Activated CD8-positive, alpha-beta T cell treated with anti-CD3 and anti-CD28 coated beads for 36 hours (primary cell): Measurements from ENCODE around the gene NECTIN1. TPM values are rescaled to one million over a fixed set of nuclear protein-coding genes. Genes with fewer than 3 reads are reported as not detected.
A peak's percentile ranks its signal among the peaks of the same experiment; 100 is the strongest.

ENCODE experiments used
- ATAC-seq: fragments of 200-7000 bp; cut with Tn5 transposase; one replicate; pipeline ENCODE4 v1.10.0; 2021; ENCODE audit warnings: mild to moderate bottlenecking, moderate library complexity
- CTCF ChIA-PET: fragments of 350-600 bp; sonication (Branson Sonifier 250); formaldehyde crosslinking; loops from one replicate; lab custom pipeline; 2021; ENCODE audit warnings: antibody characterized with exemption; lab: Charles Lee
- POLR2A ChIA-PET: fragments of 350-600 bp; sonication (Branson Sonifier 250); formaldehyde crosslinking; loops from one replicate; lab custom pipeline; 2021; ENCODE audit warnings: antibody characterized with exemption; lab: Charles Lee
- DNase-seq: peaks from one replicate; pipeline ENCODE4 v3.0.0-alpha.2; 2020
- H3K27ac Mint-ChIP-seq: one replicate; pipeline ENCODE4 v1.8.0; 2021; ENCODE audit warnings: mild to moderate bottlenecking, mixed read lengths
- H3K27me3 Mint-ChIP-seq: one replicate; pipeline ENCODE4 v1.8.0; 2021; ENCODE audit warnings: mixed read lengths
- H3K36me3 Mint-ChIP-seq: one replicate; pipeline ENCODE4 v1.8.0; 2021; ENCODE audit warnings: low read depth, mixed read lengths
- H3K4me1 Mint-ChIP-seq: one replicate; pipeline ENCODE4 v1.8.0; 2021; ENCODE audit warnings: low read depth, mixed read lengths
- H3K4me3 Mint-ChIP-seq: one replicate; pipeline ENCODE4 v1.8.0; 2021; ENCODE audit warnings: mild to moderate bottlenecking, moderate library complexity, mixed read lengths
- H3K9me3 Mint-ChIP-seq: one replicate; pipeline ENCODE4 v1.8.0; 2021; ENCODE audit warnings: mixed read lengths
- intact Hi-C: fragments of 100-400 bp; cut with micrococcal nuclease; formaldehyde crosslinking; loops from one replicate; pipeline ENCODE4 v1.10.0; 2022
- total RNA-seq, 2 experiments: library from RNA; stranded (reverse); gene quantifications; one replicate each; pipeline ENCODE4 v1.2.3, GENCODE V29; 2021
- TF ChIP-seq, protein P1 (sequence below): fragments of 200-600 bp; IDR thresholded peaks from one replicate; pipeline ENCODE4 v1.8.0; 2022; ENCODE audit warnings: antibody characterized with exemption, mild to moderate bottlenecking

The NECTIN1 gene
- total RNA-seq, 2 experiments from 2014 or later = 2.6 to 3.8 TPM

DNA sequence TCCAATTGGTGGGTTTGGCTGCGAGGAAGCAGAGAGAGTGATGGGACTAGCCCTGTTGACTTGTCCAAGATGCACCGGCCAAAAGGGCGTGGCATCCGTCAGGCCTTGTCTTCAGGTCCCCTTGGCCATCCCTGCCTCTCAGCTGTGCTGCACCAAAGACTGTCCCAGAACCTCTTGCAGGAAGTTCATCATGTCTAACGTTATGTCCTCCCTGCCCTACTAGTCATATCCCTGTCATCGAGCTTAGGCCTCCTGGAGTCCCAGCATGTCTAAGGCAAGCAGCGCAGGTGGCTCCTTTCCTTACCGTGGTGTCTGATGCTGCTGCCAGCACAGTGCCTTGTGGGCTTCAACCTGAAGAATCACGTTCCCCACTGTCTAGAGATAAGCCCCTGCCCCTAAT, 51.2 kb downstream of the NECTIN1 start:
- H3K27me3 Mint-ChIP-seq = no peaks in the 10 kb centered on the region
- POLR2A ChIA-PET = no interaction called here
- H3K27ac Mint-ChIP-seq = no peak overlapping the region
- ATAC-seq (no peak), DNase-seq (no peak)
- intact Hi-C loops = no loop called here
- peaks cover 4% of the 10 kb centered on the region for H3K9me3 Mint-ChIP-seq
- CTCF ChIA-PET = interaction anchor here (1.7 kb wide), 1 partner anchor 51 kb away, joined by 6 read pairs; the partner anchor contains the start of gene NECTIN1
- TF ChIP-seq, protein P1, sequence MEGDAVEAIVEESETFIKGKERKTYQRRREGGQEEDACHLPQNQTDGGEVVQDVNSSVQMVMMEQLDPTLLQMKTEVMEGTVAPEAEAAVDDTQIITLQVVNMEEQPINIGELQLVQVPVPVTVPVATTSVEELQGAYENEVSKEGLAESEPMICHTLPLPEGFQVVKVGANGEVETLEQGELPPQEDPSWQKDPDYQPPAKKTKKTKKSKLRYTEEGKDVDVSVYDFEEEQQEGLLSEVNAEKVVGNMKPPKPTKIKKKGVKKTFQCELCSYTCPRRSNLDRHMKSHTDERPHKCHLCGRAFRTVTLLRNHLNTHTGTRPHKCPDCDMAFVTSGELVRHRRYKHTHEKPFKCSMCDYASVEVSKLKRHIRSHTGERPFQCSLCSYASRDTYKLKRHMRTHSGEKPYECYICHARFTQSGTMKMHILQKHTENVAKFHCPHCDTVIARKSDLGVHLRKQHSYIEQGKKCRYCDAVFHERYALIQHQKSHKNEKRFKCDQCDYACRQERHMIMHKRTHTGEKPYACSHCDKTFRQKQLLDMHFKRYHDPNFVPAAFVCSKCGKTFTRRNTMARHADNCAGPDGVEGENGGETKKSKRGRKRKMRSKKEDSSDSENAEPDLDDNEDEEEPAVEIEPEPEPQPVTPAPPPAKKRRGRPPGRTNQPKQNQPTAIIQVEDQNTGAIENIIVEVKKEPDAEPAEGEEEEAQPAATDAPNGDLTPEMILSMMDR = no peak
- H3K36me3 Mint-ChIP-seq = peaks cover 3% of the 10 kb centered on the region
- peaks cover 10% of the 10 kb centered on the region for H3K4me1 Mint-ChIP-seq
- no peak overlapping the region for H3K4me3 Mint-ChIP-seq

- Mint-ChIP-seq H3K4me3 (no peak overlapping the region), H3K27me3 (no peaks in the 10 kb centered on the region), H3K9me3 (peaks cover 4% of the 10 kb centered on the region), H3K27ac (no peak overlapping the region), H3K36me3 (peaks cover 3% of the 10 kb centered on the region), H3K4me1 (peaks cover 10% of the 10 kb centered on the region)
- POLR2A ChIA-PET = no interaction called here
- intact Hi-C loops = no loop called here
- TF ChIP-seq, protein P1 = no peak
- CTCF ChIA-PET = interaction anchor here (0.9 to 1.1 kb wide), 2 partner anchors 52 to 432 kb away, joined by 3 to 4 read pairs; partner anchors contain the start of gene NECTIN1
- ATAC-seq (no peak), DNase-seq (no peak)
These were observed 52.5 kb downstream of the NECTIN1 start for GRCh38 chr11:119676461-119677020.

- Mint-ChIP-seq H3K4me3 (no peak overlapping the region), H3K9me3 (peaks cover 4% of the 10 kb centered on the region), H3K36me3 (peaks cover 3% of the 10 kb centered on the region), H3K27ac (no peak overlapping the region), H3K27me3 (no peaks in the 10 kb centered on the region), H3K4me1 (peaks cover 10% of the 10 kb centered on the region)
- intact Hi-C loops = no loop called here
- TF ChIP-seq, protein P1 = no peak
- CTCF ChIA-PET = interaction anchor here (0.7 to 3.1 kb wide), 12 partner anchors 19 to 435 kb away, joined by 3 to 38 read pairs (median 4); partner anchors contain the start of gene NECTIN1
- ATAC-seq (peak; percentile 99), DNase-seq (peak; percentile 81)
- POLR2A ChIA-PET = interaction anchor here (0.7 kb wide), 2 partner anchors 9 to 56 kb away, joined by 3 read pairs; no protein-coding TSS in a partner anchor
These were observed 55.2 kb downstream of the NECTIN1 start for GRCh38 chr11:119673759-119674336.

DNA sequence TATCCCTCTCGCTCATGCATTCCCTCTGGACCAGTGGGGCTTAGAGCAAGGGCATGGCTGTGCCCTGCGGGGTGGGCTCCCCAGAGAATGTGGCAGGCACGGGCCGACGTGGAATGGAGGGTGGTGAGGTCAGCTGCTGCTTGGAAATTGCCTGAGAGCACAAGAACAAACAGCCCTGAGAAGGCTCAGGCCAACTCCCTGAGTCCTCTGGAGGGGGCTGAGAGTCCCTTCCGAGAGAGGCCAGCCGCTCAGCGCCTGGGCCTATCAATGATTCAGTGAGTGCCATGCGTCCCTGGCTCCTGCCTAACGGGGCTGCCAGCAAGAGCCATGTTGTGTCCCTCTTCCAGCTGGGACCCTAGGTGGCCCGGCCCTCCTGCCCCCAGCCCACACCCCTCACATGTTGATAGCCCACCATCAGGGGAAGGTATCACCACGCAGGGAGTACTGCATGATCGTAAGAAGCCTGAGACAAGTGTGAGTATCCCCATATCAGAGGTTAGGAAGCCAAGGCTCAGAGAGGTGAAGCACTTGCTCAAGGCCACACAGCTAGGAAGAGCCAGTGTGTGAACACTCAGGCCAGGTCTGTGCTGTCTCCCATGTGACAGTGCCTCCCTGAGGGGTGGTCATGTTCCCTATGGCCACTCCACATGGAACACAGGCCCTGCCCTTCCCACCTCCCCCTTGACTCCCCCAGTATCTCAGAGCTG, 55.8 kb downstream of the NECTIN1 start:
- peaks cover 4% of the 10 kb centered on the region for H3K9me3 Mint-ChIP-seq
- no peak for DNase-seq
- CTCF ChIA-PET = interaction anchor here (0.7 to 3.1 kb wide), 10 partner anchors 31 to 407 kb away, joined by 3 to 38 read pairs (median 4); partner anchors contain the start of gene NECTIN1
- intact Hi-C loops = no loop called here
- POLR2A ChIA-PET = interaction anchor here (0.7 kb wide), 1 partner anchor 56 kb away, joined by 3 read pairs; no protein-coding TSS in a partner anchor
- peaks cover 3% of the 10 kb centered on the region for H3K36me3 Mint-ChIP-seq
- H3K27ac Mint-ChIP-seq = no peak overlapping the region
- TF ChIP-seq, protein P1 = no peak
- peak; percentile 32 for ATAC-seq
- H3K4me1 Mint-ChIP-seq = peaks cover 10% of the 10 kb centered on the region
- H3K4me3 Mint-ChIP-seq = no peak overlapping the region
- H3K27me3 Mint-ChIP-seq = no peaks in the 10 kb centered on the region
